Measurements from ENCODE around the gene PHAX.

DNA sequence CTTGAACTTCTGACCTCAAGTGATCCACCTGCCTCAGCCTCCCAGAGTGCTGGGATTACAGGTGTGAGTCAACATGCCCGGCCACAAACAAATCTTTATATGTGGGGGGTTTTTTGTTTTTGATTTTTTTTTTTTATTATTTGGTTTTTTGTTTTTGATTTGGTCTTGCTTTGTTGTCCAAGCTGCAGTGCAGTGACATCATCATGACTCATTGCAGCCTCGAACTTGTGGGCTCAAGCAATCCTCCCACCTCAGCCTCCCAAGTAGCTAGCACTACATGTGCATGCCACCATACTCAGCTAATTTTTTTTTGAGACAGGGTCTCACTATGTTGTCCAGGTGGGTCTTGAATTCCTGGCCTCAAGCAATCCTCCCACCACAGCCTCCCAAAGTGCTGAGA lies 48.1 kb upstream of the PHAX start:
- TF ChIP-seq, protein P1, sequence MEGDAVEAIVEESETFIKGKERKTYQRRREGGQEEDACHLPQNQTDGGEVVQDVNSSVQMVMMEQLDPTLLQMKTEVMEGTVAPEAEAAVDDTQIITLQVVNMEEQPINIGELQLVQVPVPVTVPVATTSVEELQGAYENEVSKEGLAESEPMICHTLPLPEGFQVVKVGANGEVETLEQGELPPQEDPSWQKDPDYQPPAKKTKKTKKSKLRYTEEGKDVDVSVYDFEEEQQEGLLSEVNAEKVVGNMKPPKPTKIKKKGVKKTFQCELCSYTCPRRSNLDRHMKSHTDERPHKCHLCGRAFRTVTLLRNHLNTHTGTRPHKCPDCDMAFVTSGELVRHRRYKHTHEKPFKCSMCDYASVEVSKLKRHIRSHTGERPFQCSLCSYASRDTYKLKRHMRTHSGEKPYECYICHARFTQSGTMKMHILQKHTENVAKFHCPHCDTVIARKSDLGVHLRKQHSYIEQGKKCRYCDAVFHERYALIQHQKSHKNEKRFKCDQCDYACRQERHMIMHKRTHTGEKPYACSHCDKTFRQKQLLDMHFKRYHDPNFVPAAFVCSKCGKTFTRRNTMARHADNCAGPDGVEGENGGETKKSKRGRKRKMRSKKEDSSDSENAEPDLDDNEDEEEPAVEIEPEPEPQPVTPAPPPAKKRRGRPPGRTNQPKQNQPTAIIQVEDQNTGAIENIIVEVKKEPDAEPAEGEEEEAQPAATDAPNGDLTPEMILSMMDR (IDR thresholded peaks at IDR 0.05; ENCODE audit: poor library complexity): no peak
- TF ChIP-seq EZH2 (IDR thresholded peaks at IDR 0.05; ENCODE audit: borderline replicate concordance) (no peak), EZH2phosphoT487 (IDR thresholded peaks at IDR 0.05; ENCODE audit: low read depth, severe bottlenecking, unreplicated experiment) (no peak)

All from hepatocyte (in vitro differentiated cells).